HUDEP-2 (cell line): ENCODE data around the gene PCIF1.

Experiments used
- DNase-seq, 76 experiments: peaks; one replicate each; lab custom pipeline; 2025; ENCODE audit not compliant: unreplicated experiment in 76 of 76; lab: John Stamatoyannopoulos, UW

PCIF1 gene

DNA sequence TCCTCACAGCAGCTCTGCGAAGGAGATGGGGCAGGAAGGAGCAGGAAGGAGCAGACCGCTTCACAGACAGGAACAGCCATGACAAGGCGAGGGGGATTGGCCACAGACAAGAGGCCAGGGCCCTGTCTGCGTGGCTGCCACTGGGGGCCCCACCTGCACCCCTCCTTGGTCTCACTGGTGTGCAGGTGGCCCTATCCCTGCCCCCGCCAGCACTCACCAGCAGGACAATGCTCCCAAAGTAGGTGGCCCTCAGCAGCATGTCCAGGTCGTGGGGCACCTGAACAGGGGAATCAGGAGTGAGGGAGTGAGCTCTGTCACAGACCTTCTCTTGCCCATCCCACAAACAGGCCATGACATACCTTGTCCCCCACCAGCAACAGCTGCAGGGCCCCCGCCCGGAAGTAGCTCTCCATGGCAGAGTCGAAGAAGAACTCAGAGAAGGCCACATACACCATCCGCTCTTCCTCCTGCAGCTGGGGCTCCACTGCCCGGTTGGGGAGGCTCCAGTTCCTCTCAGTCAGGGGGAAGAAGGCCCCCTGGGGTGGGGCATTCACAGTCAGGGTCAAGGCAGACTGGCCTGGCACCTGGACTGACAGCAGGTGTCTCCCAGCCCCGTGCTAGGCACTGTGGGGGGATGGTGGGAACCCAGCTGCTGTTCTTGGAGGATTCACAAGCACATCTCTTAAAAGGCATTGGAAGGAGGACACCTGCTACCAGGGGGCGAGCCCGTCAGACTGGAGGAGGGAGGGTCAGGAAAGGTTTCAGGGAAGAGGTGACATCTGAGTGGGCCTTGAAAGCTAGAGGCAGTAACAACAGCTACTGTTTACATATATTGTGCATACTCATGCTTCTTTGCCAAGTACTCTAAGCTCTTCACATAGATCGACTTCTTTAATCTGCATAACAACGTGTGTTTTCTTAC lies 29.6 kb upstream of the PCIF1 start:
- DNase-seq, result no peak

DNA sequence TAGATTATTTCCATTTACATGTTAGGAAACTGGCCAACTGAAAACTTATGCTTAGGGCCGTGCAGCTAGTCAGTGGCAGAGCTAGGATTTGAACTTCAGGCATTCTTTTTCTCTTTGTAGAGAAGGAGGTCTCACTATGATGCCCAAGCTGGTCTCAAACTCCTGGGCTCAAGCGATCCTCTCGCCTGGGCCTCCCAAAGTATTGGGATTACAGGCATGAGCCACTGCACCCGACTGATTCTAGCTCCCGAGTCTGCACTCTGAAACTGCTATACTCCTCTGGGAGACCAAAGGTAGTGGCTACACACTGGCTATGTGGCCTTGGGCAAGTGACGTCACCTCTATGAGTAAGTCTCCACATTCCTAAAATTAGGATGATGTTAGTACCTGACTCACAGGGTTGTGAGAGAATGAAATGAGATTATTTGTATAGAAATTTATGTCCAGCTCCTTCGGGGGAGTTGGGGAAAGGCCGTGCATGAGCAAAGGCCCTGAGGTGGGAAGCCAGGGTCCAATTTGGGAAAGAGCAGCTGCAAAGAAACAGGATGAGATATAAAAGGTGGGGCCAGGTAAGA lies 28.9 kb upstream of the PCIF1 start:
- no peak for DNase-seq

DNA sequence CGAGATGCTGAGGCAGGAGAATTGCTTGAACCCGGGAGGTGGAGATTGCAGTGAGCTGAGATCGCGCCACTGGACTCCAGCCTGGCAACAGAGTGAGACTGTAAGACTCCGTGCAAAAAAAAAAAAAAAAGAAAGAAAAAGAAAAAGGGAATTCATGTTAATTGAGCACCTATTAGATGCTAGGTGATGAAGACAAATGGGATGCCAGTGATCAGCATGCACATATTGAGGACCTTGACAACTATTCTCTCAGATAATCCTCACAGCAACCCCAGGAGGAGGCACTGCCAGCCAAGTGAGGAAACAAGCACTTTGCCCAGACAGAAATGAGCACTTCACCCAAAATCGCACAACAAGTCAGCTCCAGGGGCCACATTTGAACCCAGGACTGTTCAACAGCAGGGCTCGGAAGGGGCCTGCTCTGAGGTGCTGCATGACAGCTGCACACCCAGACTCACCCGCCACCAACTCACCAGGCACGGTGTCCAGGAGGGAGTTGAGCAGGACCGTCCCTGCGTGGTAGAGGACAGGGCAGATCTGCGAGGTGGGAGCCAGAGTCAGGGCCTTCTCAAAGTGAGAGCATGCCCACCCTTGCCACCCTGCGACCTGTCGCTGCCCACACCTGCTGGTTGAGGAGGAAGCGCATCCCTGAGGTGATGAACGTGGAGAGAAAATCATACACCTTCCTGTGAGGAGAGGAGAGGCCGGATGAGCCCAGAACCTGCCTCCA lies 27.1 kb upstream of the PCIF1 start:
- no peak for DNase-seq

DNA sequence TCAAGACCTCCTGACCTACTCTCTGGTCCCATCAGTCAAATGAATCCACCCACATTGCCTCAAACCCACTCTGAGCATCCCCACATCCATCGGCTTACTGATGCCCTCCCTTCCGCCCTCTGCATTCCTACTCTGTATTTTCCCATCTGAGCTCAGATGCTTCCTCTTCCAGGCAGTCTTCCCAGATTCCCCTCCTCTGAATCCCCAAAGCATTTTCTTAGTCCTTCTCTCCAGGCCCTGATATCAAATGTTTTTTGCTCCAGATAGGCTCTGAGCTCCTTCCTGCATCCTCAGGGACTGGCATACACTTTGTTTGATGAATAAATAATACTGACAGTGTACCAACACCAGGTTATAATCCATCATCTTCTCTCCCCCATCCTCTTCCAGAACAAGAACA lies 26.4 kb upstream of the PCIF1 start:
- DNase-seq, result no peak

DNA sequence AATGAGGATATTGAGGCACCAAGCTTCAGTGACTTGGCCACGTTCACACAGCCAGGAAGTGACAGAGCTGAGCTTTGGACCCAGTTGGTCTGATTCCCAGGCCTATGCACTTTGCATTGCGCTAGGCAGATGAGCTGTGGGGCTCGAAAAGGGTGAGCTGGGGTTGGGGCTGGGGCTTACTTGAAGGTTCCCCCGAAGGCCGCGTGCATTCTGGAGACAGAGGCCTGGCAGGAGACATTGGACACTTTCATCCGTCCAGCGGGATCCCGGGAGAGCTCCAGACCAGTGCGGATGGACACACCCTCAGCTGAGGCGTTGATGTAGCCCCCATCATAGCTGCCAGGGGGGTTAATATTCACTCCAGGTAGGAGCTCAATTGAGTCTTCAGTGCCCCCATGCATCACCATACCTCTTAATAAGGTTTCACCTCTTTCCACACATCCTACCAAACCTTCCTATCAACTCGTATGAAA lies 25.1 kb upstream of the PCIF1 start:
- no peak for DNase-seq

DNA sequence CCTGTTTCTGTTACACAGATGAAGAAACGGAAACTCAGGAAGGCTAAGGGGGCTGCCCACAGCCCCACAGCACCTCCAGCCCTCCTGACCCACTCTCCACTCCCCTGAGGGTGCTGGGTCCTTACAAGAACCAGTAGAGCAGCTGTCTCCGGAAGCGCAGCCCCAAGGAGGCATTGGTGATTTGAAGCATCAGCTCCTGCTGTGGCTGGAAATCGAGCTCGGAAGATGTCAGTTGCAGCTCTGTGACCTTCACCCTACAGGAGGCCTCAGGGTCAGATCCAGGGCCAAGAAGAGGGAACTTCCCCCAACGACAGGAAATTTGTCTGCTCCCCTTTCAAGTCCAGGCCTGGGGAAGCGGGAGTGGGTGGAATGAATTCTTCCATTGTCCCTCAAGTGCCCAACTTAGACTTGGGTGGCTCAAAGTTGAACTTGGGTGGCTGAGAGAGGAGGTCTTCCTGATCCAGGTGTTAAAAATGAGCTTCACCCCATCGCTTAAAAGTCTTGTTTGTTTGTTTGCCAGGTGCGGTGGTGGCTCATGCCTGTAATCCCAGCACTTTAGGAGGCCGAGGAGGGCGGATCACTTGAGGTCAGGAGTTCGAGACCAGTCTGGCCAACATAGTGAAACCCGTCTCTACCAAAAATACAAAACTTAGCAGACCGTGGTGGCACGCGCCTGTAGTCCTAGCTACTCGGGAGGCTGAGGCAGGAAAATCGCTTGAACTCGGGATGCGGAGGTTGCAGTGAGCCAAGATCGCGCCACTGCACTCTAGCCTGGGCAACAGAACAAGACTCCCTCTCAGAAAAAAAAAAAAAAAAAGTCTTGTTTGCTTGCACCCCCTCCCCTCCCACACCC lies 24.4 kb upstream of the PCIF1 start:
- no peak for DNase-seq

DNA sequence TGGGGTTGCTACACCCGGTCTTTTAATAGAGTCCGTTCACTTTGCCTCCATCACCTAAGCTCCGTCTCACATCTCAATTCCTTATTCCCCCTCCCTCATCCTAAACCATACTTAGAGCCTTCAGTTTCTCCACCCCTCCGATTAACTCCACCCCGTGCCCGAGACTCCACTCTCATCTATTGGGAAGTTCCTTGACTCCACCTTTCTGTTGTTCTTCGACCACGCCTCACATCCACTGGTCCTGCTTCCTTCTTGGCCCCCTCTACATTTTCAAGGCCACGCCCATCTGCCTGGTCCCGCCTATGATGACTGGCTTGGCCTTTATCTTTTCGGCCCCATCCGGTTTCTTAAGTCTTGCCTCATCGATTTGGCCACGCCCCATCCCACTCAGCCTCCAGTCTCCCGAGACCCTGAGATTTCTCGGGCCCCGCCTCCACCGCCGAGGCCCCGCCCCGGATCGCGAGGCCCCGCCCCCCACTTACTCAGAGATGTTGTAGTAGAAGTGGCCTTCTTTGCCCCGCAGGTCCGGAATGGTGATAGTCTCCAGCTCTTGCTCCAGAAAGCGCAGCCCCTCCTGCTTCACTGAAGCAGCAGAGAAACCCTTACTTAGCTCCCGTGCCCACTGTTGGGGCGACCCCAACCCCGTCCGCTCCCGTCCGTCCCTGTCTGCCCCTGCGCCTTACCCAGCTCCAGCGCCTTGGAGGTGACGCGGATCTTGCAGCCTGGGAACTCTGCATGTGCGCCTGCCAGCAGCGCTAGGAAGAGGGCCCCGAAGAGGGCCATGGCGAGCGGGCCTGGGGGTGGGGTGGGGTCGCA lies 23.6 kb upstream of the PCIF1 start:
- DNase-seq, result peak; percentile 49 to 100 (median 98)

DNA sequence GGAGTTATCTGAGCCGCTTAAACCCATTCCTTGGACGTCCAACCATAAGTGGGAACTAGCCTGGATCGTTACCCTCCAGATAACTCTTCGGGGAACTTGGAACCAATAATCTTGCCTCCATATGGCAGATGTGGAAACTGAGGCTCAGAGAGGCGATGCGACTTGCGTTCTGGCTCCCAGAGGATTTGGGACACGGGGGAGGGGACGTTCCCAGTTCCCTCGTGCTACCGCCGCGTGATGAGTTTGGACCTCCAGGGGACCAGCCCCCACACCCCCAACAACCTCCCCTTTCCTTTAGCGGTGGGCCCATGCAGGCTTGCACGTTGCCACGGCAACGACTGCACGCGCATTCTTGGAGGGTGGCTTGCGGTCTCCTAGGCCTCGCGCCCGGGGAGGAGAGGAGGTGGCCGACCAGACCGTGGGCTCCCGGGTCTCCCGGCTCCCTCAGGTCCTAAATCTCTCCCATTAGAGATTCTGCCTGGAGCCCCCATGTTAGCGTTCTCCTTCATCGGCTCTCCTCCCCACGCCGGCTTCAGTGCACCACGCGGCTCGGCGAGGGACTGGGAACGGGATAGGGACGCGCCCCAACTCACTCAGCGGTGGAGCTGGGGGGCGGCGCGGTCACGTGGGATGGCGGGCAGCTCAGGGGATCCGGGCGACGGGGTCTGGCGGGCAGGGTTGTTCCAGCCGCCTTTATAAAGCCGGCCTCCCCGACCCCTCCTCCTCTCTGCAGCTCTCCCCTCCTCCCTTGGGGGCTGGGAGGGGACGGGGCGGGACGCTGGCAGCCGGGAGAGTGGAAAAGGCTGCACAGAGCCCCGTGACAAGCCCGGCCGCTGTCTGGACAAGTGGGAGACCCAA lies 22.8 kb upstream of the PCIF1 start, which contains the start of gene PLTP:
TSS of gene PLTP (minus strand) at position 670 of the 858 bp plus-strand sequence. CDS start 703 bp downstream, outside the sequence.
- peak in 16 of 76 experiments; percentile 5 to 44 (median 15) for DNase-seq

DNA sequence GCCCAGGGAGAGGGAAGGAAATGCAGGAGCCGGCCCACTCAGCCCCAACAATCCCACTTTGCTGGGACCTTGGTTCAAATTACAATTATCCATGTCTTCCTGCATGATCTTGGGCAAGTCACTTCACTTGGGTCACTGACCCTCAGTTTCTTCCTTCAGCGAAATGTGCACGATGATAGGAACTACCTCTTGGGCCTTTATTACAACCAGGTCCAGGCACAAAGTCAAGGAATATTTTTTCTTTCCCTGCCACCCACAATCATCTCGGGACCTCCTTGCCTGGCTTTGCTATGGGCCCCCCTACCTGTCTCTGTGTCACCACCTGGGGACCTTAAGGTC lies 22.2 kb upstream of the PCIF1 start:
- no peak for DNase-seq

DNA sequence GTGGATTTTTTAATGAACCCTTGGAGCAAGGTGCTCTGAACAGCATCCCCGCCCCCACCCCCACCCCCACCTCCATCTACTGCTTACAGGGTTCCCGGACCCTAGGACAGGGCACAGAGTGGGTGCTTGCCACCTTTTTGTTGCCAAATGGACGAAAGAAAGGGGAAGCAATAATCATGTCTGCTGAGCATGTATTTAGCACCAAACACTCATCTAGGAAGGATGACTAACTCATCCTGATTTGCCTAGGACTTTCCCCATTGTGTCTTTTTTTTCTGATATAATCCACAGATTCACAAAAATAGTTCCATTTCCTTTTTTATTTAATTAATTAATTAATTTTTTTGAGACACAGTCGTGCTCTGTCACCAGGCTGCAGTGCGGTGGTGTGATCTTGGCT lies 21.4 kb upstream of the PCIF1 start:
- DNase-seq, result no peak

DNA sequence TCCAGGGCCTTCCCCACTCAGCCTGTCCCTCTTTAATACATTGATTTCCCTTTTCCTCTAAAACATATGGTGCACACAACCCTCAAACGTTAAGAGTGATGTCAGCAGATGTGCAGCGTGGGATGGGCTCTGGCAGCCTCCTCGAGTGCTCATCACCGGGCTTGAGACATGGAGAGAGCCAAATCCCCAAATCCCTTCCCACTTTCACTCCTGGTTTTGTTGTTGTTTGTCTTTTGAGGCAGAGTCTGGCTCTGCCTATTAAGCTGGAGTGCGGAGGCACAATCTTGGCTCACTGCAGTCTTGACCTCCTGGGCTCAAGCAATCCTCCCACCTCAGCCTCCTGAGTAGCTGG lies 16.7 kb upstream of the PCIF1 start:
- no peak for DNase-seq

DNA sequence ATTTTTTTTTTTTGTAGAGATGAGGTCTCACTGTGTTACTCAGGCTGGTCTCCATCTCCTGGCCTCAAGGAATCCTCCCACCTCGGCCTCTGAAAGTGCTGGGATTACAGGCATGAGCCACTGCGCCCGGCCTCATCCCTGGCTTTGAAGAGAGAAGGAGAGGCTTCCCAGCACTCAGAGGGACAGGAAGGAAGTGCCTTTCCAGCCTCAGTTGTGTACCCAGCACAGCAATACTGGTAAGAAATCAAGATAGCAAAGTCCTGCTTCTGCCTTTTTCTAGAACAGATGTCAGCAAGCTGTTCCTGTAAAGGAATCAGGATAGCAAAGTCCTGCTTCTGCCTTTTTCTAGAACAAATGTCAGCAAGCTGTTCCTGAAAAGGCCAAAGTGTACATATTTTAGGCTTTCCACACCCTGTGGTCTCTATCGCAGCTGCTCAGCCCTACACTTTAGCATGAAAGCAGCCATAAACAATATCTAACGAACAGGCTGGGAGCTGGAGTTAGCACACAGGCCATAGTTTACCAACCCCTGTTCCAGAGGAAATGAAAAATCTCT lies 16.2 kb upstream of the PCIF1 start:
- no peak for DNase-seq

DNA sequence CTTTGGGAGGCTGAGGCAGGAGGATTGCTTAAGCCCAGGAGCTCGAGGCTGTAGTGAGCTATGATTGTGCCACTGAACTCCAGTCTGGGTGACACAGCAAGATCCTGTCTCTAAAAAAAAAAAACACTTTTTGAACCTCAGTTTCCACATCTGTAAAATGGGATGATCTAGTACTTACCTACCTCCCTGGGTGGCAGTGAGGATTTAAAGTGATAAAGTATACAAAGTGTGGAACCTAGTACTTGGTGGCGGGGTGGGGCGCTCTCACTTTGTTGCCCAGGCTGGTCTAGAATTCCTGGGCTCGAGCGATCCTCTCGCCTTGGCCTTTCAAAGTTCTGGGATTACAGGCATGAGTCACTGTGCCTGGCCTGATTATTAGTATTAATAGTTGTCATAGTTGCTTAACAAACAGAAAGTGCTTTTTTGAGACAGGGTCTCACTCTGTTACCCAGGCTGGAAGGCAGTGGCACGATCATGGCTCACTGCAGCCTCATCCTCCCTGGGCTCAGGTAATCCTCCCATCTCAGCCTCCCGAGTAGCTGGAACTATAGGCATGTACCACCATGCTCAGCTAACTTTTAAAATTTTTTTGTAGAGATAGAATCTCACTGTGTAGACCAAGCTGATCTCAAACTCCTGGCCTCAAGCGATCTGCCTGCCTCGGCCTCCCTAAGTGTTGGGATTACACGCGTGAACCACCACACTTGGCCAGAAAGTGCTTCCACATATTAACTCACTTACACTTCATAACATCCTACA lies 15.5 kb upstream of the PCIF1 start:
- DNase-seq, result no peak

DNA sequence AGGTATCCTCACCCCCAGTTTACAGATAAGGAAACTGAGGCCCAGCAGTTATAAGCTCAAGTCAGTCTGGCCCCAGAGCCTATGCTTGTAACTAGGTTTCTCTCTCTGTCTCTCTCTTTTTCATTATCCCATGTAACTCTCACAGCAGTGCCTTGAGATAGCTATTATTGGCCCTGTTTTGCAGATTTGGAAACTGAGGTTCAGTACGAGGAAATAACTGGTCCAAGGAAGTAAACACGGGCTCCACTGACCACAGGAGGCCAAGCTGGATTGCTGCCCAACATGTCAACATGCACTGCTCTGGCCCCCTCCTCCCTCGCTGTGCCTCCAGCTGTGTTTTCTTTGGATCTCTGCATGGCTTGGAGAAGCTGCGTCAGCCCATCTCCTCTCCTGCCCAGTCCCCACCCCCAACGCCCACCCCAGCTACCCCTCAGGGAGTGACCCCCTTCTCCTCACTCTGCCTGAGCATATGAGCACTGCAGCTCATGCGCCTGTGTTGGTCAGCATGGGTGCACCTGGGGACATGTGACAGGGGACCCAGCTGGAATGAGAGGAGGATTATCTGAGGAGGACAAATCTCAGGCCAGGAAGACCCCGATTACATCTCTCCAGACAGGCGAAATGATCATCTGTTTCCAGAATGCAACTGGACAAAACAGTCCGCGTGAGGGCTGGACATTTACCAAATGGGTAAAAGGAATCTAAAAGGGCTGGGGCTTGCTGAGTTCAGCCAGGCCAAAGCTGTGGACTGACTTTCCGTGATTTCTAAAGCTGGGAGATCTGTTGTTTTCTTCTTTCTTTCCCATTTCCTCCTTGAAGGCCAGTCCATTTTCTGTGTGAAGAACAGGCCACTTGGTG lies 14.7 kb upstream of the PCIF1 start:
- DNase-seq, result no peak

DNA sequence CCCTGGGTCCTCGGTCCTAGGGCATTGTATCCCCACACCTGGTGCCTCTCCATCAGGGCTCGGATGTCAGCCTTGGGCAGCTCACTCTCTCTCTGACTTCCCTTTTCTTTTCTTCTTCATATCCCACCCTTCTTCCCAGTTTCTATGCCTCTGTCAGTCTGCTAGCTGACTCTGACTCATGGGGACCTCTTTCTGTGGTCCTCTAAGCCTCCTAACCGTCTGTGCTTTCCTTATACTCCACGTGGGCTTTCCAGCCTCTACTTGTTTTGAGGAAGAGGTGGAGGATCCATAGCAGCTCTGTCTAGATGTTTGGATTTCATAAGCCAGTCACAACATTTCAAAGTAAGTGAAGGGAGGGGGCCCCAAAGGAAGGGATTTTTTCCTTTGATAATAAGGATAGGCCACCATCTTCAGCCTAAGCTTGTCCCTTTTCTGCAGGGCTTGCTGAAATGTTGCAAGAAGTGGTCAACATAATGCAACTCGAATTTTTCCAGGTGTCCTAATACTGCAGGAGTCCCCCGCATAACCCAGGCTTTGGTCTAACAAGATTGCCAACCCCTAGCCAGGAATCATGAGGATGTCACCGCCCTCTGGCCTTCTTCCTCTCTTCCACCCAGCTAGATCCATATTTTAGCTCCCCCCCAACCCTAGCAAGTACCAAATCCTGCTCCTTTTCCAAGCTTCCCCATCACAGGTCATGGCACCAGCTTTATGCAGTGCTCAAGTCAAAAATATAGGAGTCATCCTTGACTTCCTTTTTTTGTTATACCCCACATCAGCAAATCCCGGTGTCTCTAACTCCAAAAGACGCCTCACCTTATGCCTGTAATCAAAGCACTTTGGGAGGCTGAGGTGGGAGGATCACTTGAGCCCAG lies 13.8 kb upstream of the PCIF1 start:
- DNase-seq, result no peak
